ENCODE measurements around the gene CDON.

- TF ChIP-seq REST (IDR thresholded peaks at IDR 0.05; ENCODE audit: low read depth): no peak
- TF ChIP-seq EP300 (IDR thresholded peaks at IDR 0.05; ENCODE audit: borderline replicate concordance): no peak
Observed at GRCh38 chr11:125950696-125951651, 111.7 kb downstream of the CDON start.

Data from Ishikawa (cell line).